SW 1271 (cell line): ENCODE results near the gene TRAF3.

Experiments used
- DNase-seq, 2 experiments: peaks; one replicate each; lab custom pipeline; 2025; lab: John Stamatoyannopoulos, UW

TRAF3 gene

DNA sequence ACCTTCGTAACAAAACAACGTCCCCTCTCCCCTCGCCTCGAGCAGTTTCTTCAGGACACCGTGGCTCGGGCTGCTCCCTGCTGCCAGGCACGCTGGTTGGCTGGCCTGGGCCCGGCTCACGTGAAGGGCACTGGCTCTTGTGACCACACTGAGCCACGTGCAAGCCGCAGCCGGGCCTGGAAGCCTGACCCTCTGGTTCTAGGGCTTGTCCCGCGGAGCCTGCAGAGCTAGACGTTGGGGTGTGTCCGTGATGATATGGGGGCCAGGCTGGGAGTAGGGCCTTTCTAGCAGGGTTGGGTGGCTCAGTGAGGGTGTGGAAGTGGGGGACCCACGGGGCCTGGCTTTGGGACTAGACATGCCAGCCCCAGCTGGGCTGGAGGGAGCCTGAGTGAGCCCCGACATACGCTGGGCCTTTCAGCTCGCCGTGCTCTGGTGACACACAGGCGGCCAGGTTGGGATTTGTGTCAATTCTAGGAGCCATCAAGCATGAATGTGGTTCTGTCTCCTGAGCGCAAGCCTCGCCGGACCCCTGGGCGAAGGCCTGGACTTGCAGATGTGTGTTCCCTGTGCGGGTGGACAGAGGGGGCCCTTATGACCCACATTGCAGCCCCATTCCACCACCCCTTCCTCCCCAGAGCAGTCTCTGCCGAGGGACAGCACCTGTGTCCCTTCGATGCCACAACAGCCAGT, 131.7 kb downstream of the TRAF3 start:
- no peak for DNase-seq

DNA sequence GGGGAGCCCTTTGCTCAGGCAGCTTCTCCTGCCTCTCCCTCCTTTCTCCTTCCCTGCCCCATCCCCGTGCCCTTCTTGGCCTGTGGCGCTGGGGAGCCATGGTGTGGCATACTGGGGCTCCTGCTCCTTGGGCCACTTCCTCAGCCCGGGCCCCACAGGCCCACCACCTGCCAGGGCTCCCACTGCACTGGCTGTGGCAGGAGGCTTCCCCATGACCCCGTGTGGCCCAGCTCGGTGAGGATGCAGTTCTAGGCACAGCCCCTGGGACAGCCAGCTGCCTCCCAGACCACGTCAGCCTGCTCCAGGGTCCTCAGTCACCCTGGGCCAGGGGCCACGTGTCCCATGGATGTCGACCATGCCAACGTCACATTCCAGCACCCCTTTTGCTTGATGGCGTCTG, 132.2 kb downstream of the TRAF3 start:
- no peak for DNase-seq

DNA sequence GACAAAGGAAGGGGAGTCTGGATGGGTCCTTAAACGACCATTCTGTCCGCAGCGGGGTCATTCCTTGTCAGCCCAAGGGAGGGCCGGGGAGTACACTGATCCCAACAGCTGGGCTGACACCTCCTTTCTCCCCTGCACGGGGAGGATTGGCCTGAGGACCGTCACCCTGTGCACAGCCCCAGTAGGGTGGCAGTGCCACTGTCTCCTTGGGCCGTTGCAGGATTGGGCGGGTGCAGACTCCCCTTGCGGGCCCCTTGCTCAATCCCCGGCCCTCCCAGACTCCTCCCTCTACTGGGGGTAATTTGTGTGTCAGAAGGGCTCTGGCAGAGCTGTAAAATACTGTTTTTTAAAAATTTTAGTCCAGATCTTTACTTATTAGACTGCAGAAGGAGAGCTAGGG, 132.7 kb downstream of the TRAF3 start:
- no peak for DNase-seq

- DNase-seq: no peak
These were observed 133.2 kb downstream of the TRAF3 start for GRCh38 chr14:102910442-102910841.

- no peak for DNase-seq
These were observed 134.3 kb downstream of the TRAF3 start for GRCh38 chr14:102911541-102911951.

DNA sequence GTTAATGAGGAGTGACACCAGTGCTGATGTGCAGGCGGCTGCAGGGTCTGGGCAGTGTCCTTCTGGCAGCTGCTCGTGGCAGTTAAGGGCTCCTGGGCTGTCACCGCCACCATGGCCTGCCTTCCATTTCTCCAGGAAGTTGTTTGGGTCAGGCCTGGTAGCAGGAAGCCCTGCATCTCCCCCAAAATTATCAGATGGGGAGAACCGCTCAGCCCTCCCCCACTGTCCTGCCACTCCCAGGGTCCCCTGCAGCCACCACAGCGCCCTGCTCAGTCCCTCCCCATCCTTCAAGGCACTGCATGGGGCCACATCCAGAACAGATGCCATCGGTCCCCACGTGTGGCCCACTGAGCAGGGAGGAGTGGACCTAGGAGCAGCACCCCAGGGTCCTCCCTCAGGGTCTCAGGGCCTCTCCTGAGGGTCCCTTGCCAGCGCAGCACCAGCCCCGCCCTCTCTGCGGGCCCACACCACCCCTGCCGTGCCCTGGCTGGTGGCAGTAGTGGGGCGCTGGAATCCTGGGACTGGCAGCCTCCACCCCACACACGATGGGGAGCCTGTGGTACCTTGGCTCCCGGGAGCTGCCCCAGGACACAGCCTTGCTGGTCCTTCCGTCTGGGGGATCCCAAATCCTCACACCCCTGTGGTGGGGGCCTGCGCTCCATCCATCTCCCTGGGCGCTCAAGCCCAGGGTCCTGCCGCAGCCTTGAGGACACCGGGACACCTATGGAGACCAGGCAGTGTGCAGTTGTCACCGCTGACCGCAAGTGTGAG, 134.9 kb downstream of the TRAF3 start:
- DNase-seq: no peak

GRCh38 chr14:102913341-102914211, 136.3 kb downstream of the TRAF3 start:
- DNase-seq: no peak

DNA sequence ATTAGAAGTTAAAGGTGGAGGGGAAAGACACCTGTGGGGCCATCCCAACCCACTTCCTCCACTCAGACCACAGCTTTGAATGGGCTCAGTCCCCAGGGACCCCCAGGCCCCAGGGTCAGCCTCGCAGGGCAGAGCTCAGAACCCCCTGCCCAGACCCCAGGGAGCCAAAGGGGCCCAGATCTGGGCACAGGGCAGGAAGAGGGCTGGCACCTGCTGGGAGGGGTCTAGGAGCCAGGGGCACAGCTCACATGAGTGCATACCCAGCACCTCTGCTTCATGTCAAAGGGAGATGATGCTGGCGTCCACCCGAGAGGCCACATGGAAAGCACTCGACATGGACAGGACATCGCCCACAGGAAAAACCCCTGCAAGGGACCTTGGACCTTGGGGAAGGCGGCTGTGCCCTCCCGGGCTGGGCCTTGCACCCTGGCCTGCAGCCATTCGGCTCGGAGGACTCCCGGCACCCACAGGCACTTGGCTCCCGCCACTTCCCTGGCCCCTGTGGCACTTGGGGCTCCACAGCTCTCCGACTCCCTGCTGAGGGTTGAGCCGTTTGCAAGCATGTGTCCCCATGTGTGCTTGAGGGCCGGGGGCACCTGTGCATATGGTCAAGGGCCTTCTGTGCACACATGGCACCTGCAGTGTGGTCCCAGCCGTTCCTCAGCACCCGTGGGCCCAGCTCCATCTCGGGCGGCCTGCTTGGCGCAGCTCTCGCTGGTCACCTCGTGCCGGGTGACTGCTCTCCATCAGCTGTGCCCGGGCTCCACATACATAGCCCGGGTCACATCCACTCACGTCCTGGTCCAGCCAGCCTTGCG, 137.4 kb downstream of the TRAF3 start:
- no peak for DNase-seq

DNA sequence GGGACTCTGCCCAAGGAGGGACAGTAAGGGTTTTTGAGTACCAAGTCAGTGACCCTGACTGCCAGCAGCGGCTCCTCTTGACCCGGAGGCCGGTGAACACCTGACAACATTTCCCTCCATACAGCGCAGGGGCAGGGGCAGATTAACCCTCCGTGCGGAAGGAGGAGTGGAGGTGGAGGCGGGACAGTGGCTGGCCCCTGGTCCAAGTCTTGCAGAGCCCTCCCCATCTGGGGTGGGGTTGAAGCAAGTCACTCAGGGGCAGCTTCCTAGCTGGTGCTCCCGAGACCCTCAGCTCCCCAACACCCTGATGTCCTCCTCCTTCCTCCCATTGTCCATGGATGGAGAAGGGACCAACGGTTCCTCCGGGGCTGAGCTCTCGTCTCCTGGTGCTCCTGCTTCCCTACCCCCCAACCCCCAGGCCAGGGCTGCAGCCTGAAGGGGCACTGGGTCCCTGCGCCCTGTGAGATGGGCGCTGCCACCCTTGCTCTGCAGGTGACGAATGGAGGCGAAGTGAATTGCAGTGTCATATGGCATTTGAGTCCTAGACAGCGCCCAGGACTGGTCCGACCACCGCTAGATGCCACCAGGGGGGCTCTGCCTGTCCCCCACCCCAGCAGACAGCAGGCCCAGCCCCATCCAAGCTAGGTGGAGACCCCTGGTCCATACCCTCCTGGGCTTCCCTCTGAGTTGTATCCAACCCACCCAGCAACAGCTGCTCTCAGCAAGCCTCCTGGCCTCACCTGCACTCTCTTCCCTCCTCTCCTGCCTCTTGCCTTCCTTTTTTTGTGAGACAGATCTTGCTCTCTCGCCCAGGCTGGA, 138.3 kb downstream of the TRAF3 start:
- no peak for DNase-seq

DNA sequence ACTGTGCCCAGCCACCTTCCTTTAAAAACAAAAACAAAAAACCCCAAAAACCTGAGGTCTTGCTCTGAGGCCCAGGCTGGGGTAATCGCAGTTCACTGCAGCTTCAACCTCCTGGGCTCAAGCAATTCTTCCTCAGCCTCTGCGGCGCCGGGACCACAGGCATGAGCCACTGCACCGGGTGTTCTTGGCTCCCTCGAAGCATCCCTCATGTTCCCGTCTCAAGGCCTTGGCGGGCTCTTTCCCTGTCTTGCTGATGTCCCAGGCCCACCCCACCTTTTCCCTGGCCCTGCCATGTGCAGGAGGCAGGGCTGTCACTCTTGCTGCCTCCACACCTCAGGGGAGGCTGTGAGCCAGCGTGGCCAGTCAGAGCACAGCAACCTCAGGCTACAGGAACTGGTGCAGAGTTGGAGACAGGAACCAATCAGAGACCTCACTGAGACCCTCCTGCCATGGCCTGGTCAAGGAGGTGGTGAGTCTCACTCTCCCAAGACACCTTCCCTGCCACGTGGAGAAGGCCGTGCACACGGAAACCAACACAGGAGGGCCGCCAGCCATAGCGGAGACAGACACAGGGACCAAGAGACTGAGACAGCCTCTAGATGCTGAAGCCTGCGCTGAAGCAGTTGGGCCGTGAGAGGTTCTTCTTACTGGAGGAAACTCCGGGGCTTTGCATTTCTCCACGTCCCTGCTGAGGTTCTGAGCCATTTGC, 139.3 kb downstream of the TRAF3 start:
- no peak for DNase-seq

- DNase-seq: no peak
These were observed 139.8 kb downstream of the TRAF3 start for GRCh38 chr14:102917056-102917385.

DNA sequence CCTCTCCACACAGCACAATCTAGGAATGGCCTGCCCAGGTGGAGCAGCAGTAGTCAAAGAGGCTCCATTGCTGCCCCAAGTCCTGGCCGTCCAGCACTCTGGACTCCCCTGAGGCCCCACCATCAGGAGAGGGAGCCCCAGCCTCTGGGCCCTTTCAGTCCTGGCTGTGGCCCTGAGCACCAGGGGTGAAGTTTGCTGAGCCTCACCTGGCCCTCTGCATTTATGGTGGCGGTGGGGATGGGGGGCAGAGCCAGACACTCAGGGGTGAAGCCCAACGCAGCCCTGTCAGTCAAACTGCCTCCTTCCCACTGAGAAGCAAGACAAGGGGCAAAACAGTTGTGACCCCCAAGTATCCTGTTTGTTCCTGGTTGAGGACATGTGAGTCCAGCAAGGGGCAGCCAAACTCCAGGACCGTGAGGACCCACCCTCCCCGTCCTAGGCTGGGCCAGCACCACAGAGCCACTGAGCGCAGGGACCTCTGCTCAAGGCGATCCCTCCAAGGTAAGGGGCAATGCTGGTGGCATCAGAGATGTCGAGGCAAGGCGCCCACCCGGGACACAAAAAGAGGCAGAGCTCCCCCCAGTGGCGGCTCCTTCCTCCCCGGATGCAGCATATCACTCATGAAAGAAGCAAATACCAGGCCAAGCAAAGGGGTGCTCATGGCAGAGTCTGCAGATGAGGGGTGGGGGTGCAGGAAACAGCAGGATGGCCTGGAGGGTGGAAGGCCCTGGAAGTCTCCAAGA, 140.4 kb downstream of the TRAF3 start:
- no peak for DNase-seq

DNA sequence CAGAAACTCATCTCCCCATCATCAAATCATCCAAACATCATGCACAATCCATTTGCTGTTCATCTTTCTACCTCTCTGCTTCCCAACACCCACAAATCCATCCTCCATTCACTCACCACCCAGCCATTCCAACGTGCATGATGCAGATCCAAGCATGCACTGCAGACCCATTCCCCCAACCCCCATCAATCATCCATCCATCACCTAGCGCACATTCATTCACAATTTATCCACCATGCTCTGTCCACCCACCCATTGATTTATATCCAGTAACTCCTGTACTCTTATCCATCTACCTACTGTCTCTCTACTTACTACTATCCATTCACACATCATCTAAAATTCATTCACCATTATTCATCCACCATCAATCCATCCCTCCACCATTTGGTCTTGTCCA, 141.2 kb downstream of the TRAF3 start:
- DNase-seq: no peak

DNA sequence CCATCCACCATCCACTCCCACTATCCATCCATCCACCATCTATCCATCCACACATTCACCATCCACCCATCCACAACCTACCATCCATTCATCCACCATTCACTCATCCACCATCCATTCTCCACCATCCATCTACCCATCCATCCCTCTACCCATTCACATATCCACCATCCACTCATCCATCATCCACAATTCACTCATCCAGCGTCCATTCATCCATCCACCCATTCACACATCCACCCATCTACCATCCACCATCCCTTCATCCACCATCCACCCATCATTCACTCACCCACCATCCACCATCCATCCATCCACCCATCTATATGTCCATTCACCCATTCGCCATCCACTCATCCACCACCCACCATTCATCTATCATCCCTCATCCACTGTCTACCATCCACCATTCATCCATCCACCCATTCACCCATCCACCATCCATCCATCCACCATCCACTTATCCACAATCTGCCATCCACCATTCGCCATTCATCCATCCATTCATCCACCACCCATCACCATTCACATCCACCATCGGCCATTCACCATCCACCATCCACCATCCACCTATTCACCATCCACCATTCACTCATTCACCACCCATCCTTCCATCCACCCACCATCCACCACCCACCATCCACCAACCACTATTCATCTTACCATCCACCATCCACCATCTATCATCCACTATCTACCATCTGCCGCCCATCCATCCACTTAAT, 143.2 kb downstream of the TRAF3 start:
- no peak for DNase-seq

GRCh38 chr14:102920998-102921304, 143.7 kb downstream of the TRAF3 start:
- no peak for DNase-seq

DNA sequence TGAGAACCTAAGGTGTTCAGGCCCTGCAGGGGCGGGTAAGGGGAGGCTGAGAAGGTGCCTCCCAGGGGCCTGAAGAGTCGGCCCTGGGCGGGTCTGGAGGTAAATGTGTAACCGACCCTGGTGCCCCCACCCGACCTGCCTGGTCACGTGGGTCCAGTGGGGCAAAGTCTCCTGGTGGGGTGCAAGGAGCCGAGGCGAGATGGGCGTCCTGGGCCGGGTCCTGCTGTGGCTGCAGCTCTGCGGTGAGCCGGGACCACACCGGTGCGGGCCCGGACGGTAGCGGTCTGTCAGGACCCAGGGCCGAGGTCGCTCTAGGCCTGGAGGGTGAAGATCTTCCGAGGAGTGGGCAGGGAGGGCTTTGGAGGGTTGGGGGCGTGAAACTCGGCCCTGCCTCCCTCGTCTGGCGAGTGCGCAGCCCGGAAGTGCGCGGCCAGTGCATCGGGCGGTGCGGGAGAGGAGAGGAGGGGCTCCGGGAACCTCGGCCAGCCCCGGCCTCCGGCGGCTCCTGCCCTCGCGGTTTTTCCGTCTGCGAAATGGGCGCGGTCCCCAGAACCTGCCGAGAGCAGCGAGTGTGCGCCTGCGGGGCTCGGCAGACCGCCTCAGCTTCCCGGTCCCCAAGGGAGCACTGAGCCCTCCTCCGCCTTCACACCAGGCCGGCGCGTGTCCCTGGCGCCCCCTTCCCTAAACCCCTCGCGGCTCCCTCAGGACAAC, 145.4 kb downstream of the TRAF3 start, which contains the start of gene AMN:
TSS of gene AMN (plus strand) at position 174 of the 711 bp plus-strand sequence. CDS start at position 200, 26 bp downstream.
- no peak for DNase-seq

DNA sequence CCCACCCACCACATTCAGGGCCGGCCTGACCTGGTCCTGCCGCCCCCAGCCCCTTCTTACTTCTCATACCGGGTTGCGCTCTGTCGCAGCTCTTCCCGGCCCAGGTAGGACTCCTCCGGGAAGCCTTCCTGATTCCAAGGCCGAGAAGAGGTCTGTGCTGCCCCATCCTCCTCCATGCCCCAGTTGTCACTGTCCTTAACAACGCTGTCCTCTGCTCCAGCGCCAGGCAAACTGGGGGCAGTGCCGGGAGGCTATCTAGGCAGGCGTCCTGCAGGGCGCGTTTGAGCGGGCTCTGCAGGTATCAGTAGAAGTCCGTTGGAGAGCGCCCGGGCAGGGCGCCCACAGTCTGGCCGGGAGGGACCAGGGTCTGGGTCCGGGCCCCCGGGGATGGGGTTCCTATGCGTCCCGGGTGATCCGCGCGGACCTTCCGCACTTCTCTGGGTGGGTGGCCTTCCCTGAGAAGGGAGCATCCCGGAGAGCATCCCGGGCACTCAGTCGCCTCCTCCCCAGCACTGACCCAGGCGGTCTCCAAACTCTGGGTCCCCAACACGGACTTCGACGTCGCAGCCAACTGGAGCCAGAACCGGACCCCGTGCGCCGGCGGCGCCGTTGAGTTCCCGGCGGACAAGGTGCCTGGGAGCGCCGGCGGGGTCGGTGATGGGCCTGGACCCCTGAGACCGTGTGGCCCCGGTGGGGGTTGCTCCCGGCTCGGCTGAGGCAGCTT, 146.1 kb downstream of the TRAF3 start:
- DNase-seq: no peak
